ENCODE data around the gene AP2A1. TPM values are rescaled to one million over a fixed set of nuclear protein-coding genes. Genes with fewer than 3 reads are reported as not detected.
A peak's percentile ranks its signal among the peaks of the same experiment; 100 is the strongest.

The AP2A1 gene
- total RNA-seq, 1 donor from 2014 or later, result 98.9 TPM

DNA sequence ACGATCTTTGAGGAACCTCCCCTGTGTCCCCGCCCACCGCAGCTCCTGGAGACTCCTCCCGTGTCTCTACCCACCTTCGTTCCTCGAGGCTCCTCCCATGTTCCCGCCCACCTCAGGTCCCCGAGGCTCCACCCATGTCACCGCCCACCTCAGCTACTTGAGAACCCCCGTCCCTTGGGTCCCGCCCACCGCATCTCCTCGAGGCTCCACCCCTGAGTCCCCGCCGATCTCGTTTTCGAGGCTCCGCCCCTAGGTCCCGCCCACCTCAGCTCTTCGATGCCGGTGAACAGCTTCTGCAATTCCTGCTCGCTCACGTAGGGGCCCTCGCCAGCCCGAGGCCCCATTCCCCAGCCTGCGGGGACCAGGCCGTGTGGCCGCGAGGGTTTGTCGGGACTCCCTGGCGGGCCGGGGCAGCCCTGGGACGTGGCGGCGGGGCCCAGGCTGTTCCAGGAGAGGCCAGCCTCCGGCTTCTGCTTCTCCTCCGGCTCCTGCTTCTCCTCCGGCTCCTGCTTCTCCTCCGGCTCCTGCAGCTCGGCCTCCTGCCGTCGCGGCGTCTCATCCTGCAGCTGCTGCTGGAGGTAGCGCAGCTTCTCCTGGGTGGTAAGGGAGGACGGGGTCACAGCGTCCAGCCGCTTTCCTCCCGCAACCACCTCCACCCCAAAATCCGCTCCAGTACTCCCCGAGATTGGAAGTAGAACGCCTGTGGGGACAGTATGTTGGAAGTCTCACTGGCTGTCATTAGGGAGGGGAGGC is 20.4 kb upstream of the AP2A1 start:
- peak; percentile 19 for DNase-seq (ENCODE audit: low read depth)
- TF ChIP-seq, protein P1, sequence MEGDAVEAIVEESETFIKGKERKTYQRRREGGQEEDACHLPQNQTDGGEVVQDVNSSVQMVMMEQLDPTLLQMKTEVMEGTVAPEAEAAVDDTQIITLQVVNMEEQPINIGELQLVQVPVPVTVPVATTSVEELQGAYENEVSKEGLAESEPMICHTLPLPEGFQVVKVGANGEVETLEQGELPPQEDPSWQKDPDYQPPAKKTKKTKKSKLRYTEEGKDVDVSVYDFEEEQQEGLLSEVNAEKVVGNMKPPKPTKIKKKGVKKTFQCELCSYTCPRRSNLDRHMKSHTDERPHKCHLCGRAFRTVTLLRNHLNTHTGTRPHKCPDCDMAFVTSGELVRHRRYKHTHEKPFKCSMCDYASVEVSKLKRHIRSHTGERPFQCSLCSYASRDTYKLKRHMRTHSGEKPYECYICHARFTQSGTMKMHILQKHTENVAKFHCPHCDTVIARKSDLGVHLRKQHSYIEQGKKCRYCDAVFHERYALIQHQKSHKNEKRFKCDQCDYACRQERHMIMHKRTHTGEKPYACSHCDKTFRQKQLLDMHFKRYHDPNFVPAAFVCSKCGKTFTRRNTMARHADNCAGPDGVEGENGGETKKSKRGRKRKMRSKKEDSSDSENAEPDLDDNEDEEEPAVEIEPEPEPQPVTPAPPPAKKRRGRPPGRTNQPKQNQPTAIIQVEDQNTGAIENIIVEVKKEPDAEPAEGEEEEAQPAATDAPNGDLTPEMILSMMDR (IDR thresholded peaks at IDR 0.05; ENCODE audit: insufficient read depth, low read length, poor library complexity, severe bottlenecking), result no peak
- no peak overlapping the region for H3K4me3 ChIP-seq (ENCODE audit: low read depth, low read length)
- H3K27me3 ChIP-seq (ENCODE audit: control insufficient read depth, insufficient read depth, low read length), result no peaks in the 10 kb centered on the region
- H3K36me3 ChIP-seq (ENCODE audit: control insufficient read depth, insufficient read depth, low read length), result no peaks in the 10 kb centered on the region

GRCh38 chr19:49749055-49749716 is 17.6 kb upstream of the AP2A1 start:
- no peak overlapping the region for H3K4me3 ChIP-seq (ENCODE audit: low read depth, low read length)
- TF ChIP-seq, protein P1 (IDR thresholded peaks at IDR 0.05; ENCODE audit: insufficient read depth, low read length, poor library complexity, severe bottlenecking), result no peak
- DNase-seq (ENCODE audit: low read depth), result no peak
- no peaks in the 10 kb centered on the region for H3K36me3 ChIP-seq (ENCODE audit: control insufficient read depth, insufficient read depth, low read length)
- no peaks in the 10 kb centered on the region for H3K27me3 ChIP-seq (ENCODE audit: control insufficient read depth, insufficient read depth, low read length)

- no peaks in the 10 kb centered on the region for H3K27me3 ChIP-seq (ENCODE audit: control insufficient read depth, insufficient read depth, low read length)
- DNase-seq (ENCODE audit: low read depth), result no peak
- H3K4me3 ChIP-seq (ENCODE audit: low read depth, low read length), result no peak overlapping the region
- no peaks in the 10 kb centered on the region for H3K36me3 ChIP-seq (ENCODE audit: control insufficient read depth, insufficient read depth, low read length)
- TF ChIP-seq, protein P1 (IDR thresholded peaks at IDR 0.05; ENCODE audit: insufficient read depth, low read length, poor library complexity, severe bottlenecking), result no peak
These were observed 17.0 kb upstream of the AP2A1 start for GRCh38 chr19:49749771-49750170.

GRCh38 chr19:49752701-49753100 is 14.1 kb upstream of the AP2A1 start:
- DNase-seq (ENCODE audit: low read depth), result no peak
- Histone ChIP-seq H3K4me3 (ENCODE audit: low read depth, low read length) (no peak overlapping the region), H3K27me3 (ENCODE audit: control insufficient read depth, insufficient read depth, low read length) (no peaks in the 10 kb centered on the region), H3K36me3 (ENCODE audit: control insufficient read depth, insufficient read depth, low read length) (no peaks in the 10 kb centered on the region)
- TF ChIP-seq, protein P1 (IDR thresholded peaks at IDR 0.05; ENCODE audit: insufficient read depth, low read length, poor library complexity, severe bottlenecking), result no peak

- no peaks in the 10 kb centered on the region for H3K27me3 ChIP-seq (ENCODE audit: control insufficient read depth, insufficient read depth, low read length)
- TF ChIP-seq, protein P1 (IDR thresholded peaks at IDR 0.05; ENCODE audit: insufficient read depth, low read length, poor library complexity, severe bottlenecking), result no peak
- no peak overlapping the region for H3K4me3 ChIP-seq (ENCODE audit: low read depth, low read length)
- DNase-seq (ENCODE audit: low read depth), result no peak
- H3K36me3 ChIP-seq (ENCODE audit: control insufficient read depth, insufficient read depth, low read length), result no peaks in the 10 kb centered on the region
These were observed 10.8 kb upstream of the AP2A1 start for GRCh38 chr19:49755956-49756355.
